ENCODE data around the gene PLXNA3. TPM values are rescaled to one million over a fixed set of nuclear protein-coding genes. Genes with fewer than 3 reads are reported as not detected.

Gene PLXNA3
- total and polyA plus RNA-seq, 2 donors (not counting 1 experiment from before 2014, with no cell fraction given) = 17.8 to 18.4 TPM

DNA sequence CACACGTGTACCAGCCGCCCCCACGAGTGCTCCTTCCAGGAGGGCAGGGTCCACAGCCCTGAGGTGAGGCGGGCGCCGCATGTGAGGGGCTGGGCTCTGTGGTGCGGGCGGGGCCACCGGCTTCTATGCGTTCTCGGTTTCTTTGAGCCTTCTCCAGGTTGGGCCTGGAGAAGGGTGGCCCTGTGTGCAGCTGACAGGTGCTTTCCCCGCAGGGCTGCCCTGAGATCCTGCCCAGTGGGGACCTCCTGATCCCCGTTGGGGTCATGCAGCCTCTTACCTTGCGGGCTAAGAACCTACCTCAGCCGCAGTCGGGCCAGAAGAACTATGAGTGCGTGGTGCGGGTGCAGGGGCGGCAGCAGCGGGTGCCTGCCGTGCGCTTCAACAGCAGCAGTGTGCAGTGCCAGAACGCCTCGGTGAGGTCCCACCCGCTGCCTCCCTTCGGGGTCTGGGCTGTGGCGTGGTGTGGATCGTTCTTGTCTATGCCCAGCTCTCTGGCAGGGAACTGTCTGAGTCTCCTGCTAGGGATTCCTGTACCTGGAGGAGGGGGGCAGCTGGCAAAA, 6.8 kb downstream of the PLXNA3 start:
- no peaks in the 10 kb centered on the region for H4K20me1 ChIP-seq (ENCODE audit: control insufficient read depth, extremely low read depth, insufficient read depth, low read length)
- no peak for DNase-seq (ENCODE audit: low read depth in 2 of 2)
- no peaks in the 10 kb centered on the region for H3K4me1 ChIP-seq (ENCODE audit: control insufficient read depth, extremely low read depth, insufficient read depth, low read length)
- TF ChIP-seq, protein P1, sequence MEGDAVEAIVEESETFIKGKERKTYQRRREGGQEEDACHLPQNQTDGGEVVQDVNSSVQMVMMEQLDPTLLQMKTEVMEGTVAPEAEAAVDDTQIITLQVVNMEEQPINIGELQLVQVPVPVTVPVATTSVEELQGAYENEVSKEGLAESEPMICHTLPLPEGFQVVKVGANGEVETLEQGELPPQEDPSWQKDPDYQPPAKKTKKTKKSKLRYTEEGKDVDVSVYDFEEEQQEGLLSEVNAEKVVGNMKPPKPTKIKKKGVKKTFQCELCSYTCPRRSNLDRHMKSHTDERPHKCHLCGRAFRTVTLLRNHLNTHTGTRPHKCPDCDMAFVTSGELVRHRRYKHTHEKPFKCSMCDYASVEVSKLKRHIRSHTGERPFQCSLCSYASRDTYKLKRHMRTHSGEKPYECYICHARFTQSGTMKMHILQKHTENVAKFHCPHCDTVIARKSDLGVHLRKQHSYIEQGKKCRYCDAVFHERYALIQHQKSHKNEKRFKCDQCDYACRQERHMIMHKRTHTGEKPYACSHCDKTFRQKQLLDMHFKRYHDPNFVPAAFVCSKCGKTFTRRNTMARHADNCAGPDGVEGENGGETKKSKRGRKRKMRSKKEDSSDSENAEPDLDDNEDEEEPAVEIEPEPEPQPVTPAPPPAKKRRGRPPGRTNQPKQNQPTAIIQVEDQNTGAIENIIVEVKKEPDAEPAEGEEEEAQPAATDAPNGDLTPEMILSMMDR (conservative IDR thresholded peaks at IDR 0.05 in 1 of 2, IDR thresholded peaks at IDR 0.05 in 1 of 2; ENCODE audit: low read depth in 1 of 2, low read length in 2 of 2) = no peak
- no peak for TF ChIP-seq EZH2 (IDR thresholded peaks at IDR 0.05; ENCODE audit: low read length, missing control alignments)
- no peak overlapping the region for H3K9ac ChIP-seq (ENCODE audit: insufficient read depth, low read length)
- peaks cover 26% of the 10 kb centered on the region for H3K36me3 ChIP-seq (ENCODE audit: control insufficient read depth, insufficient read depth, low read length)
- H3K4me2 ChIP-seq (ENCODE audit: extremely low read depth, insufficient read depth, low read length) = no peak overlapping the region
- peaks cover 22% of the 10 kb centered on the region for H3K79me2 ChIP-seq (ENCODE audit: control insufficient read depth, insufficient read depth, low read length)
- H3K27me3 ChIP-seq (ENCODE audit: control insufficient read depth, insufficient read depth, low read length) = no peaks in the 10 kb centered on the region
- H3K4me3 ChIP-seq (replicated peaks in 1 of 4; ENCODE audit: control extremely low read depth in 1 of 4, insufficient read depth in 1 of 4, low read depth in 3 of 4, low read length in 4 of 4) = no peak overlapping the region
- no peak overlapping the region for H2AFZ ChIP-seq (ENCODE audit: low read length)
- H3K9me3 ChIP-seq (ENCODE audit: control insufficient read depth, insufficient read depth, low read depth, low read length) = no peaks in the 10 kb centered on the region
- H3K27ac ChIP-seq (ENCODE audit: insufficient read depth, low read length) = no peak overlapping the region

DNA sequence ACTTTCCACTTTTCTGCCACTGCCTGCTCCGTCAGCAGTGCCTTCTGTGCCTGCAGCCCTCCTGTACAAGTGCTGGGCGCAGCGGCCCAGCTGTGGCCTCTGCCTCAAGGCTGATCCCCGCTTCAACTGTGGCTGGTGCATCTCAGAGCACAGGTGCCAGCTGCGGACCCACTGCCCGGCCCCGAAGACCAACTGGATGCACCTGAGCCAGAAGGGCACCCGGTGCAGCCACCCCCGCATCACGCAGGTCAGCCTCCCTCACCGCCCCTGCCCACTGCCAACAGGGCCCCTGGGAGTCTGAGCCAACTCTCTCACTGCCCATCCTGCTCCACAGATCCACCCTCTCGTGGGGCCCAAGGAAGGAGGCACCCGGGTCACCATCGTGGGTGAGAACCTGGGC, 7.5 kb downstream of the PLXNA3 start:
- Histone ChIP-seq H3K4me1 (ENCODE audit: control insufficient read depth, extremely low read depth, insufficient read depth, low read length) (no peaks in the 10 kb centered on the region), H3K4me3 (replicated peaks in 1 of 4; ENCODE audit: control extremely low read depth in 1 of 4, insufficient read depth in 1 of 4, low read depth in 3 of 4, low read length in 4 of 4) (no peak overlapping the region), H3K9ac (ENCODE audit: insufficient read depth, low read length) (no peak overlapping the region), H3K27me3 (ENCODE audit: control insufficient read depth, insufficient read depth, low read length) (no peaks in the 10 kb centered on the region), H3K9me3 (ENCODE audit: control insufficient read depth, insufficient read depth, low read depth, low read length) (no peaks in the 10 kb centered on the region), H3K79me2 (ENCODE audit: control insufficient read depth, insufficient read depth, low read length) (peaks cover 15% of the 10 kb centered on the region), H3K4me2 (ENCODE audit: extremely low read depth, insufficient read depth, low read length) (no peak overlapping the region), H3K27ac (ENCODE audit: insufficient read depth, low read length) (no peak overlapping the region), H2AFZ (ENCODE audit: low read length) (no peak overlapping the region), H3K36me3 (ENCODE audit: control insufficient read depth, insufficient read depth, low read length) (peaks cover 30% of the 10 kb centered on the region), H4K20me1 (ENCODE audit: control insufficient read depth, extremely low read depth, insufficient read depth, low read length) (no peaks in the 10 kb centered on the region)
- TF ChIP-seq, protein P1 (conservative IDR thresholded peaks at IDR 0.05 in 1 of 2, IDR thresholded peaks at IDR 0.05 in 1 of 2; ENCODE audit: low read depth in 1 of 2, low read length in 2 of 2) = no peak
- TF ChIP-seq EZH2 (IDR thresholded peaks at IDR 0.05; ENCODE audit: low read length, missing control alignments) = no peak
- DNase-seq (ENCODE audit: low read depth in 2 of 2) = no peak

DNA sequence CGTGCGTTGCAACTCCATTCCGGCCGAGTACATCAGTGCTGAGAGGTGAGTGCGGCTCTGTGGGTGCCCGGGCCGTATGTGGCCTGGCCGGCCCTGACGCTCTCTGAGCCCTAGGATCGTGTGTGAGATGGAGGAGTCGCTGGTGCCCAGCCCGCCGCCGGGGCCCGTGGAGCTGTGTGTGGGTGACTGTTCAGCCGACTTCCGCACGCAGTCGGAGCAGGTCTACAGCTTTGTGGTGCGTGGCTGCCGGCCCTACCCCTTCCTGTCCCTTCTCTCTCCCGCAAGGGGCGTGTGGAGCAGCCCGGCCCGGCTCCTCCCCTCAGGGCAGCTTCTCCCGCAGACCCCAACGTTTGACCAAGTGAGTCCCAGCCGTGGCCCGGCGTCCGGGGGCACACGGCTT, 8.0 kb downstream of the PLXNA3 start:
- TF ChIP-seq, protein P1 (conservative IDR thresholded peaks at IDR 0.05 in 1 of 2, IDR thresholded peaks at IDR 0.05 in 1 of 2; ENCODE audit: low read depth in 1 of 2, low read length in 2 of 2) = no peak
- no peak for TF ChIP-seq EZH2 (IDR thresholded peaks at IDR 0.05; ENCODE audit: low read length, missing control alignments)
- peaks cover 11% of the 10 kb centered on the region for H3K79me2 ChIP-seq (ENCODE audit: control insufficient read depth, insufficient read depth, low read length)
- no peaks in the 10 kb centered on the region for H4K20me1 ChIP-seq (ENCODE audit: control insufficient read depth, extremely low read depth, insufficient read depth, low read length)
- peaks cover 31% of the 10 kb centered on the region for H3K36me3 ChIP-seq (ENCODE audit: control insufficient read depth, insufficient read depth, low read length)
- no peak for DNase-seq (ENCODE audit: low read depth in 2 of 2)
- no peak overlapping the region for H2AFZ ChIP-seq (ENCODE audit: low read length)
- H3K4me1 ChIP-seq (ENCODE audit: control insufficient read depth, extremely low read depth, insufficient read depth, low read length) = no peaks in the 10 kb centered on the region
- no peak overlapping the region for H3K4me3 ChIP-seq (replicated peaks in 1 of 4; ENCODE audit: control extremely low read depth in 1 of 4, insufficient read depth in 1 of 4, low read depth in 3 of 4, low read length in 4 of 4)
- H3K27me3 ChIP-seq (ENCODE audit: control insufficient read depth, insufficient read depth, low read length) = no peaks in the 10 kb centered on the region
- H3K27ac ChIP-seq (ENCODE audit: insufficient read depth, low read length) = no peak overlapping the region
- no peak overlapping the region for H3K4me2 ChIP-seq (ENCODE audit: extremely low read depth, insufficient read depth, low read length)
- no peaks in the 10 kb centered on the region for H3K9me3 ChIP-seq (ENCODE audit: control insufficient read depth, insufficient read depth, low read depth, low read length)
- no peak overlapping the region for H3K9ac ChIP-seq (ENCODE audit: insufficient read depth, low read length)
